Ecto neural progenitor cell (in vitro differentiated cells): ENCODE results near the gene RASIP1.

ENCODE experiments used
- DNase-seq: peaks from one replicate; pipeline ENCODE4 v3.0.0-alpha.2; 2018; ENCODE audit warnings: low spot score

Gene RASIP1

GRCh38 chr19:48755787-48756186 lies 15.4 kb upstream of the RASIP1 start:
- DNase-seq, result no peak

GRCh38 chr19:48755084-48755641 lies 14.8 kb upstream of the RASIP1 start, which contains the start of gene FGF21:
TSS of gene FGF21 (plus strand) at chr19:48755524. CDS start at chr19:48756237, 713 bp downstream.
- DNase-seq, result no peak

- peak; percentile 82 for DNase-seq
These were observed 12.3 kb upstream of the RASIP1 start, which contains the start of gene FUT1 for GRCh38 chr19:48752496-48753365. TSS of gene FUT1 (minus strand) at chr19:48752641. CDS start at chr19:48751281, 1,360 bp downstream.

- DNase-seq, result no peak
These were observed 11.6 kb upstream of the RASIP1 start for GRCh38 chr19:48751845-48752495.

- no peak for DNase-seq
These were observed 10.5 kb upstream of the RASIP1 start for GRCh38 chr19:48750771-48751504.

GRCh38 chr19:48750351-48750750 lies 9.9 kb upstream of the RASIP1 start:
- no peak for DNase-seq

- no peak for DNase-seq
These were observed 9.3 kb upstream of the RASIP1 start for GRCh38 chr19:48749571-48750198.

GRCh38 chr19:48746738-48747575 lies 6.5 kb upstream of the RASIP1 start, which contains the start of gene IZUMO1:
TSS of gene IZUMO1 (minus strand) at chr19:48746909. CDS start at chr19:48745859, 1,050 bp downstream.
- peak; percentile 91 for DNase-seq

- DNase-seq, result no peak
These were observed 5.7 kb upstream of the RASIP1 start for GRCh38 chr19:48746110-48746509.

GRCh38 chr19:48745208-48745995 lies 5.0 kb upstream of the RASIP1 start:
- DNase-seq, result peak; percentile 64

GRCh38 chr19:48742096-48742495 lies 1.7 kb upstream of the RASIP1 start:
- DNase-seq, result no peak

- peak; percentile 83 for DNase-seq
These were observed 954 bp upstream of the RASIP1 start for GRCh38 chr19:48741129-48741999.

GRCh38 chr19:48739404-48740163 lies 826 bp downstream of the RASIP1 start:
- DNase-seq, result peak; percentile 54

GRCh38 chr19:48738557-48739403 lies 1.6 kb downstream of the RASIP1 start:
- peak; percentile 100 for DNase-seq

GRCh38 chr19:48737360-48737998 lies 2.9 kb downstream of the RASIP1 start:
- DNase-seq, result peak; percentile 60

- peak; percentile 82 for DNase-seq
These were observed 5.3 kb downstream of the RASIP1 start for GRCh38 chr19:48735031-48735615.
